Astrocyte of the cerebellum (primary cell): ENCODE data around the gene TMEM108.

ENCODE experiments used
- DNase-seq: peaks from one replicate; pipeline ENCODE4 v3.0.0-alpha.2; 2011; ENCODE audit warnings: low read depth
- H3K4me3 ChIP-seq: 2 replicates; pipeline ENCODE4 v1.5.1; 2011; ENCODE audit warnings: mild to moderate bottlenecking, low read depth, low read length, moderate library complexity
- CTCF ChIP-seq: IDR thresholded peaks from 2 replicates; pipeline ENCODE4 v1.5.1; 2012; ENCODE audit warnings: low read length, low read depth, moderate library complexity, mild to moderate bottlenecking; ENCODE audit errors: missing control alignments
- in situ Hi-C: cut with HindIII; loops from 2 replicates; pipeline ENCODE4 v1.10.0; 2017; ENCODE audit warnings: low sequenced_read_pairs

Gene TMEM108

GRCh38 chr3:133384331-133385027, 346.3 kb downstream of the TMEM108 start:
- peak; percentile 95 for TF ChIP-seq CTCF
- no peak overlapping the region for H3K4me3 ChIP-seq
- in situ Hi-C loops = loop anchor here (5.0 kb wide), 1 partner anchor 652 kb away; no protein-coding TSS in a partner anchor
- peak; percentile 68 for DNase-seq

GRCh38 chr3:133386876-133387275, 348.7 kb downstream of the TMEM108 start:
- no peak overlapping the region for H3K4me3 ChIP-seq
- in situ Hi-C loops = no loop called here
- no peak for DNase-seq
- peak; percentile 16 for TF ChIP-seq CTCF

- DNase-seq = no peak
- no peak overlapping the region for H3K4me3 ChIP-seq
- in situ Hi-C loops = no loop called here
These were observed 349.1 kb downstream of the TMEM108 start for GRCh38 chr3:133387341-133387740.

DNA sequence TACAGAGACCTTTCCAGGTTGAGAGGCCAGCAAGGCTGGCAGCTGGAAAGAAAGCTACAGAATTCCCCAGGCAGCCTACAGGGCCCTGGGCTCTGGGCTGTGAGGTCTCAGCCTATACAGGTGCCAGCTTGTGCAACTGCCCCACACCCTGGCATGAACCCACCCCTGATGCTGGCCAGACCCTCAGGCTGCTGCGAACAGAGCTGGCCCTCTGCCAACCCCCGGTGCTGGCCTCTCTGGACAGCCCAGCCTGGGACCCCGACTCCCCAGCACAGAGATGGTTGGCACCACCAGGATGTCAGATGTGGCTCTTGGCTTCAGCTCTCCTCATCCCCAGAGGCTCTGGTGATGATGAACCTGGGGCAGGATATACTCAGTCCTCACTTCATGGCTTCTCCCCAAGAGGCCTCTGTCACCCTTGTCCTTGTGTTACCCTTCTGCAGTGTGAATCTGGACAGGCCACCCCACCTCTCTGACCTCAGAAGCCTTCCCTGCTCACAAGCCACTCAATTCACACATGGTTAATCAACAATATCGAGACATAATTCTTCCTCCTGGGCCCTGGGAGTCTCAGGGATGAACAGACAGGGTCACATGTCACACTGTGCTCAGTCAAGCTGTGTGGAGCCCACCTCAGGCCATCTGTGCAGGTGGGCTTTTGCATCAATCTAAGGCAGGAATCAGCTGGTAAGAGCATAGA, 350.7 kb downstream of the TMEM108 start:
- in situ Hi-C loops = no loop called here

More at GRCh38 chr3:133387341-133387740, 349.1 kb downstream of the TMEM108 start:
- TF ChIP-seq CTCF = no peak

GRCh38 chr3:133390715-133391114, 352.5 kb downstream of the TMEM108 start:
- H3K4me3 ChIP-seq = no peak overlapping the region
- in situ Hi-C loops = no loop called here
- no peak for TF ChIP-seq CTCF
- DNase-seq = no peak

More for the DNA sequence above, 350.7 kb downstream of the TMEM108 start:
- no peak for DNase-seq
- H3K4me3 ChIP-seq = no peak overlapping the region
- no peak for TF ChIP-seq CTCF

GRCh38 chr3:133393204-133393603, 355.0 kb downstream of the TMEM108 start:
- in situ Hi-C loops = no loop called here
- no peak for TF ChIP-seq CTCF
- H3K4me3 ChIP-seq = no peak overlapping the region
- DNase-seq = no peak
